Measurements from ENCODE around the gene NHLRC3. TPM values are rescaled to one million over a fixed set of nuclear protein-coding genes. Genes with fewer than 3 reads are reported as not detected.
"Not testable (repeated sequence)": the region's sequence is repeated elsewhere in the genome, so short reads cannot be mapped to it uniquely, and the experiment has no call there.

Gene NHLRC3, protein sequence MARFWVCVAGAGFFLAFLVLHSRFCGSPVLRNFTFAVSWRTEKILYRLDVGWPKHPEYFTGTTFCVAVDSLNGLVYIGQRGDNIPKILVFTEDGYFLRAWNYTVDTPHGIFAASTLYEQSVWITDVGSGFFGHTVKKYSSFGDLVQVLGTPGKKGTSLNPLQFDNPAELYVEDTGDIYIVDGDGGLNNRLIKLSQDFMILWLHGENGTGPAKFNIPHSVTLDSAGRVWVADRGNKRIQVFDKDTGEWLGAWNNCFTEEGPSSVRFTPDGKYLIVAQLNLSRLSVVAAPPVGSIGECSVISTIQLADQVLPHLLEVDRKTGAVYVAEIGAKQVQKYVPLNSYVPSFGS
- 10 to 100 TPM in 9 of 10 donors, 1 to 10 TPM in 1; 9.4 to 15.9 (median 11.9) TPM for total RNA-seq
- polyA plus RNA-seq, result 10 to 100 TPM in 1 of 2 donors, 1 to 10 TPM in 1; 3.5 to 11.6 TPM
- long read RNA-seq, donor 1, transcript NHLRC3-202 (7 exons, 3,549 nt), result major isoform, 5 of 13 reads
- long read RNA-seq, donor 1, partial matches to known transcripts, result 1 of 13 reads
- long read RNA-seq, donor 1, other reads (novel, unspliced or antisense), result 3 of 13 reads
- long read RNA-seq, donor 2, transcript NHLRC3-201 (6 exons, 3,275 nt), result major isoform, 11 of 17 reads
- long read RNA-seq, donor 2, partial matches to known transcripts, result 2 of 17 reads
- long read RNA-seq, donor 2, other reads (novel, unspliced or antisense), result 0 of 17 reads
- long read RNA-seq, donor 3, transcript NHLRC3-201 (6 exons, 3,275 nt), result major isoform, 5 of 14 reads
- long read RNA-seq, donor 3, partial matches to known transcripts, result 6 of 14 reads
- long read RNA-seq, donor 3, other reads (novel, unspliced or antisense), result 0 of 14 reads

DNA sequence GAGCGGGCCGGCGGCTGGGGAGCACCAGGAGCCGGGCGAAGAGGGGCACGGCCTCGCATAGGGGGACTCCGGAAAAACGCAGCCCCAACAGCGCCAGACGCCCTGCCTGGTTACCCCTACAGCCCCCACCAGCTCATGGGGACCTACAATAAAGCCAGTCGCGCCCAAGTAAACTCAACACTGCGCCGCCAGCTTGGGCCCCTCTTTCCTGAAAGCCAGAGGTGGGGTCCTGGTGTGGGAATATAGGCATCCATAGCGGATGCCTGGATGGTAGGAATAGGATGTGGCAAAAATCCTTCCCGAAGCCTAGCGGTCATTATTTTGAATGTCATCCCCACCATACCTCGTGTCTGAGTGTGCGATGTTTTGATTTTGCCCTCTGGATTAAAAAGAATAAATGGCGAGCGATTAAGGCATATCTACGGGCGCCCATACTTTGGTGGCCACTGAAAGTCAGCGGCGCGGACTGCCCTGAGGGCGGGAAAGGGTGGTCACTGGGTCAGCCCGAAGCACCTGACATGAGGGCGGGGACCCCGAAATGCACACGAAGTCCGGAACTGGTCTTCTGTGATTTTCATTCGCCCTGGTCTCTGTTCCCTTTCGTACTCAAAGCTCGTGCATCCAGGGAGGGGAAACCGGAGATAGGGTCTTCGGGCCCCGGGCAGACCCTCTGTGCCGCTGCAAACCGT, at the start of gene NHLRC3, which contains the start of gene PROSER1:
Gene NHLRC3, plus strand, starts transcription at position 577 of the 689 bp plus-strand sequence. CDS start 184 bp downstream, outside the sequence.
Gene PROSER1, minus strand, starts transcription at position 210 of the 689 bp plus-strand sequence. CDS start 847 bp downstream, outside the sequence.
- Histone ChIP-seq H3K4me3 (peak within 1 kb of the TSS; percentile 55 to 98 (median 92)), H3K27ac (peak within 1 kb of the TSS; percentile 11 to 92 (median 84)), H3K4me1 (peaks cover 0 to 58% (median 51%) of the 10 kb centered on the region in 9 donors), H3K9me3 (no peaks in the 10 kb centered on the region), H3K36me3 (peaks cover 0 to 21% (median 0%) of the 10 kb centered on the region in 9 donors), H3K27me3 (no peaks in the 10 kb centered on the region)
- ATAC-seq (peak; percentile 93 to 98 (median 97)), DNase-seq (peak; percentile 87 to 95)
- TF ChIP-seq, protein P1, sequence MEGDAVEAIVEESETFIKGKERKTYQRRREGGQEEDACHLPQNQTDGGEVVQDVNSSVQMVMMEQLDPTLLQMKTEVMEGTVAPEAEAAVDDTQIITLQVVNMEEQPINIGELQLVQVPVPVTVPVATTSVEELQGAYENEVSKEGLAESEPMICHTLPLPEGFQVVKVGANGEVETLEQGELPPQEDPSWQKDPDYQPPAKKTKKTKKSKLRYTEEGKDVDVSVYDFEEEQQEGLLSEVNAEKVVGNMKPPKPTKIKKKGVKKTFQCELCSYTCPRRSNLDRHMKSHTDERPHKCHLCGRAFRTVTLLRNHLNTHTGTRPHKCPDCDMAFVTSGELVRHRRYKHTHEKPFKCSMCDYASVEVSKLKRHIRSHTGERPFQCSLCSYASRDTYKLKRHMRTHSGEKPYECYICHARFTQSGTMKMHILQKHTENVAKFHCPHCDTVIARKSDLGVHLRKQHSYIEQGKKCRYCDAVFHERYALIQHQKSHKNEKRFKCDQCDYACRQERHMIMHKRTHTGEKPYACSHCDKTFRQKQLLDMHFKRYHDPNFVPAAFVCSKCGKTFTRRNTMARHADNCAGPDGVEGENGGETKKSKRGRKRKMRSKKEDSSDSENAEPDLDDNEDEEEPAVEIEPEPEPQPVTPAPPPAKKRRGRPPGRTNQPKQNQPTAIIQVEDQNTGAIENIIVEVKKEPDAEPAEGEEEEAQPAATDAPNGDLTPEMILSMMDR (IDR thresholded peaks at IDR 0.05), result peak in 1 of 9 donors; percentile 13
- intact Hi-C loops (cut with DNase I), result no loop called here
- 0% methylated on average over 41 of the region's 41 CpGs for WGBS, 2 donors

DNA sequence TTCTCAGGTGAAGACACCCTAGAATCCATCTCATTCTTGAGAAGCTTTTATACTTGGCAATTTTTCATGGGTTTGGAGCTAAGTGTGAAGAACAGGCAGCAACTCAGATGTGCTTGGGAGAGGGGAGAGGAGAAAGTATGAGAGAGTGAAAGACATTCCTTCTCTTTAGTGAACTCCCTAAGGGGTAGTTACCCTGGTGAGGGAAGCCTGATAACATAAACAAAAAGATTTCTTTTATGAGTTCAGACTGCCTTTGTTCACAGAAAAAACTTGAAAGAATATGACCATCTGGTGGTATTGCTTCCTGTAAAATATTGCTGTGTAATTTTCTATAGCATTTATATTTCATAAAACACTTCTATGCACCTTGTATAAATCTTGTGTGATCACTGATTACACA, 47.6 kb upstream of the NHLRC3 start, which contains the start of gene STOML3:
Gene STOML3, minus strand, starts transcription at position 139 of the 400 bp plus-strand sequence. Its CDS starts 110 bp downstream, at position 29.
- Histone ChIP-seq H3K4me3 (no peak within 1 kb of the TSS), H3K9me3 (no peaks in the 10 kb centered on the region), H3K27ac (no peak within 1 kb of the TSS), H3K27me3 (no peaks in the 10 kb centered on the region), H3K4me1 (no peaks in the 10 kb centered on the region), H3K36me3 (no peaks in the 10 kb centered on the region)
- intact Hi-C loops (cut with DNase I), result no loop called here
- DNase-seq (no peak), ATAC-seq (no peak)
- TF ChIP-seq, protein P1 (IDR thresholded peaks at IDR 0.05), result no peak

DNA sequence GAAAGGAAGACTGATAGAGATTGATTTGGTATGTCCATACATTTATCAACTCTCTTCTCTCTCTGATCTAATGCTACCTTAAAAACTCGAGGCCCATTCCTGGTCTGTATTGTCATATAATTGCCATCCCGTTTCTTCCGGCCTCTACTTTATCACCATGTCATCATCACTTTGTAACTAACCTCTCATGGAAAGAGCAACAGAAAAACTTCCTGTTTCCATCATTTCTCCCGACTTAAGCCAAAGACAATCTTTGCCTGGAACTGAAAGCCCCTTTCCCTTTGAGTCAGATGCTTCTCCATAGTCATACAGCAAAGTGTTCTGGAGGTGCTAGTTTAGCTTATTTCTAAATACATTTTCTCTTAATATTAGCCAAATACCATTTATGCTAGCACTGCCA, 44.9 kb upstream of the NHLRC3 start:
- intact Hi-C loops (cut with DNase I), result no loop called here
- Histone ChIP-seq H3K4me3 (no peak overlapping the region), H3K36me3 (no peaks in the 10 kb centered on the region), H3K27me3 (no peaks in the 10 kb centered on the region), H3K4me1 (no peaks in the 10 kb centered on the region), H3K9me3 (no peaks in the 10 kb centered on the region), H3K27ac (no peak overlapping the region)
- TF ChIP-seq, protein P1 (IDR thresholded peaks at IDR 0.05), result no peak
- no peak for ATAC-seq
- no peak for DNase-seq
- WGBS, 2 donors, result 49 to 57% methylated on average over 4 of the region's 4 CpGs

DNA sequence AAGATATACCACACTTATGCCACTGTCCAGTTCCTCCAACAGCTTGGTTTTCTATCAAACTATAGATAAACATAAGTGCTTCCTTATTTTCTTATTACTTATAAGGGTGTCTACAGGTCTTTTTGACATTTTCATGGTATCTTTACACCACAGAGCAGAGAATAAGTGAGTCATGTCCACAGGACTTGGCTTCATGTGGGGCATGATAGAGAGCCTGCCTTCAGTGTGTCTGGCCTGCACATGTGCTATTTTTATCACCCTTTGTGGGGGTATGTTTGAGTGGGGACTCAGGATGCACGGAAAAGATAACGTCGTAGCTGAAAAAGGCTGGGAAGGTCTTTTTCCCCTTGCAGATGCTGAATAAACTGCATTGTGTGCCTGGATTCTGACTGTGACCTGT, 39.5 kb upstream of the NHLRC3 start:
- H3K4me1 ChIP-seq, result no peaks in the 10 kb centered on the region
- no peak overlapping the region for H3K4me3 ChIP-seq
- no peaks in the 10 kb centered on the region for H3K27me3 ChIP-seq
- DNase-seq (no peak), ATAC-seq (no peak)
- H3K9me3 ChIP-seq, result no peaks in the 10 kb centered on the region
- intact Hi-C loops (cut with DNase I), result no loop called here
- H3K36me3 ChIP-seq, result no peaks in the 10 kb centered on the region
- TF ChIP-seq, protein P1 (IDR thresholded peaks at IDR 0.05), result no peak
- H3K27ac ChIP-seq, result no peak overlapping the region
- 16 to 24% methylated on average over 3 of the region's 3 CpGs for WGBS, 2 donors

DNA sequence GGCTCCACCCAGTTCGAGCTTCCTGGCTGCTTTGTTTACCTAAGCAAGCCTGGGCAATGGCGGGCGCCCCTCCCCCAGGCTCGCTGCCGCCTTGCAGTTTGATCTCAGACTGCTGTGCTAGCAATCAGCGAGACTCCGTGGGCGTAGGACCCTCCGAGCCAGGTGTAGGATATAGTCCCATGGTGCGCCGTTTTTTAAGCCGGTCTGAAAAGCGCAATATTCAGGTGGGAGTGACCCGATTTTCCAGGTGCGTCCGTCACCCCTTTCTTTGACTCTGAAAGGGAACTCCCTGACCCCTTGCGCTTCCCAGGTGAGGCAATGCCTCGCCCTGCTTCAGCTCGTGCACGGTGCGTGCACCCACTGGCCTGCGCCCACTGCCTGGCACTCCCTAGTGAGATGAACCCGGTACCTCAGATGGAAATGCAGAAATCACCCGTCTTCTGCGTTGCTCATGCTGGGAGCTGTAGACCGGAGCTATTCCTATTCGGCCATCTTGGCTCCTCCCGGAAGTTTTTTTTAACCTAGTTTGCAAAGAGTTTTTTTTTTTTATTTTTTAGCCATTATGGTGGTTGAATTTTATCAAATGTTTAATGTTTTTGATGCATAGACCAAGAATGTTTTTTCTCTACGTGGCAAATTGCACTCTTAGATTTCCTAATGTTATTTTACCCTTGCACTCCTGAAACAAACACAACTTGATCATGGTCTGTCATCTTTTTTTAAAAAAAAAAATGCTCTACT, 31.7 kb upstream of the NHLRC3 start:
- H3K4me1 ChIP-seq; intact Hi-C loops (cut with DNase I); H3K27ac ChIP-seq; H3K27me3 ChIP-seq; H3K9me3 ChIP-seq; H3K4me3 ChIP-seq; ATAC-seq; DNase-seq: not testable (repeated sequence)
- peaks cover 0 to 39% (median 14%) of the 10 kb centered on the region in 9 donors for H3K36me3 ChIP-seq
- WGBS, 2 donors, result 83 to 87% methylated on average over 29 of the region's 29 CpGs

All from heart right ventricle (tissue), 16 donors.